Effector memory CD4-positive, alpha-beta T cell (primary cell): ENCODE results near the gene RILP.
A peak's percentile ranks its signal among the peaks of the same experiment; 100 is the strongest.

Source experiments
- DNase-seq, 3 donors: peaks; one replicate each; pipeline ENCODE4 v3.0.0-alpha.2; 2020
- H3K27ac ChIP-seq: 2 replicates; pipeline ENCODE4 v1.7.0; 2013; ENCODE audit warnings: mild to moderate bottlenecking, low read length, moderate library complexity; ENCODE audit not compliant: insufficient read depth, poor library complexity, severe bottlenecking
- H3K27me3 ChIP-seq: replicated peaks from 2 replicates; pipeline ENCODE4 v1.7.0; 2013; ENCODE audit warnings: mild to moderate bottlenecking, low read length; ENCODE audit not compliant: insufficient read depth, control insufficient read depth, poor library complexity, severe bottlenecking
- H3K36me3 ChIP-seq: 2 replicates; pipeline ENCODE4 v1.7.0; 2013; ENCODE audit warnings: mild to moderate bottlenecking, low read length, moderate library complexity; ENCODE audit not compliant: control insufficient read depth, insufficient read depth
- H3K4me1 ChIP-seq: 2 replicates; pipeline ENCODE4 v1.7.0; 2013; ENCODE audit warnings: low read length, mild to moderate bottlenecking; ENCODE audit not compliant: control insufficient read depth, insufficient read depth, poor library complexity, severe bottlenecking
- H3K4me3 ChIP-seq: 2 replicates; pipeline ENCODE4 v1.7.0; 2013; ENCODE audit warnings: low read length, low read depth, mild to moderate bottlenecking; ENCODE audit not compliant: insufficient read depth, poor library complexity, severe bottlenecking
- H3K9me3 ChIP-seq: 2 replicates; pipeline ENCODE4 v1.7.0; 2013; ENCODE audit warnings: mild to moderate bottlenecking, low read length, moderate library complexity; ENCODE audit not compliant: control insufficient read depth

RILP gene

GRCh38 chr17:1648963-1649843, 463 bp downstream of the RILP start:
- H3K4me1 ChIP-seq, result peaks cover 22% of the 10 kb centered on the region
- peak; percentile 89 to 94 (median 92) for DNase-seq
- H3K27me3 ChIP-seq, result no peaks in the 10 kb centered on the region
- peaks cover 43% of the 10 kb centered on the region for H3K36me3 ChIP-seq
- H3K9me3 ChIP-seq, result no peaks in the 10 kb centered on the region
- peak overlapping the region; percentile 68 for H3K4me3 ChIP-seq
- peak overlapping the region; percentile 66 for H3K27ac ChIP-seq

- H3K27me3 ChIP-seq, result no peaks in the 10 kb centered on the region
- no peak for DNase-seq
- peaks cover 35% of the 10 kb centered on the region for H3K36me3 ChIP-seq
- peaks cover 31% of the 10 kb centered on the region for H3K4me1 ChIP-seq
- H3K4me3 ChIP-seq, result peak overlapping the region; percentile 52
- H3K9me3 ChIP-seq, result no peaks in the 10 kb centered on the region
- H3K27ac ChIP-seq, result peak overlapping the region; percentile 35
Measured at GRCh38 chr17:1648173-1648962, 1.3 kb downstream of the RILP start.

GRCh38 chr17:1647802-1648171, 1.9 kb downstream of the RILP start:
- Histone ChIP-seq H3K27ac (no peak overlapping the region), H3K36me3 (peaks cover 29% of the 10 kb centered on the region), H3K9me3 (no peaks in the 10 kb centered on the region), H3K27me3 (no peaks in the 10 kb centered on the region), H3K4me1 (peaks cover 31% of the 10 kb centered on the region), H3K4me3 (no peak overlapping the region)
- no peak for DNase-seq

GRCh38 chr17:1646199-1646875, 3.3 kb downstream of the RILP start:
- H3K9me3 ChIP-seq, result no peaks in the 10 kb centered on the region
- peaks cover 31% of the 10 kb centered on the region for H3K4me1 ChIP-seq
- no peak overlapping the region for H3K27ac ChIP-seq
- no peak overlapping the region for H3K4me3 ChIP-seq
- H3K27me3 ChIP-seq, result no peaks in the 10 kb centered on the region
- peaks cover 15% of the 10 kb centered on the region for H3K36me3 ChIP-seq
- DNase-seq, result no peak

GRCh38 chr17:1645207-1646171, 4.2 kb downstream of the RILP start, which contains the start of gene SCARF1:
Gene SCARF1, minus strand, starts transcription at chr17:1645732. Its CDS starts 35 bp downstream, at chr17:1645697.
- Histone ChIP-seq H3K9me3 (no peaks in the 10 kb centered on the region), H3K4me1 (peaks cover 31% of the 10 kb centered on the region), H3K27ac (no peak within 1 kb of the TSS), H3K27me3 (no peaks in the 10 kb centered on the region), H3K36me3 (peaks cover 6% of the 10 kb centered on the region), H3K4me3 (no peak within 1 kb of the TSS)
- DNase-seq, result no peak

- DNase-seq, result no peak
- no peaks in the 10 kb centered on the region for H3K36me3 ChIP-seq
- no peaks in the 10 kb centered on the region for H3K9me3 ChIP-seq
- peaks cover 26% of the 10 kb centered on the region for H3K4me1 ChIP-seq
- H3K4me3 ChIP-seq, result no peak overlapping the region
- no peaks in the 10 kb centered on the region for H3K27me3 ChIP-seq
- H3K27ac ChIP-seq, result no peak overlapping the region
Measured at GRCh38 chr17:1644493-1645206, 5.0 kb downstream of the RILP start.

GRCh38 chr17:1643999-1644492, 5.6 kb downstream of the RILP start:
- H3K36me3 ChIP-seq, result no peaks in the 10 kb centered on the region
- H3K9me3 ChIP-seq, result no peaks in the 10 kb centered on the region
- peaks cover 25% of the 10 kb centered on the region for H3K4me1 ChIP-seq
- no peak for DNase-seq
- H3K27ac ChIP-seq, result no peak overlapping the region
- H3K27me3 ChIP-seq, result no peaks in the 10 kb centered on the region
- H3K4me3 ChIP-seq, result peak overlapping the region; percentile 48

- Histone ChIP-seq H3K4me1 (peaks cover 22% of the 10 kb centered on the region), H3K27ac (no peak overlapping the region), H3K27me3 (no peaks in the 10 kb centered on the region), H3K36me3 (no peaks in the 10 kb centered on the region), H3K9me3 (no peaks in the 10 kb centered on the region), H3K4me3 (peak overlapping the region; percentile 48)
- peak; percentile 68 to 73 (median 70) for DNase-seq
Measured at GRCh38 chr17:1643293-1643998, 6.2 kb downstream of the RILP start.
